Glomerular visceral epithelial cell (primary cell): ENCODE measurements around the gene SLC35B1.

Experiments
- DNase-seq: peaks from one replicate; pipeline ENCODE4 v3.0.0-alpha.2; 2016; ENCODE audit errors: extremely low spot score

SLC35B1 gene

GRCh38 chr17:49670641-49671040, 37.1 kb downstream of the SLC35B1 start:
- DNase-seq = no peak

DNA sequence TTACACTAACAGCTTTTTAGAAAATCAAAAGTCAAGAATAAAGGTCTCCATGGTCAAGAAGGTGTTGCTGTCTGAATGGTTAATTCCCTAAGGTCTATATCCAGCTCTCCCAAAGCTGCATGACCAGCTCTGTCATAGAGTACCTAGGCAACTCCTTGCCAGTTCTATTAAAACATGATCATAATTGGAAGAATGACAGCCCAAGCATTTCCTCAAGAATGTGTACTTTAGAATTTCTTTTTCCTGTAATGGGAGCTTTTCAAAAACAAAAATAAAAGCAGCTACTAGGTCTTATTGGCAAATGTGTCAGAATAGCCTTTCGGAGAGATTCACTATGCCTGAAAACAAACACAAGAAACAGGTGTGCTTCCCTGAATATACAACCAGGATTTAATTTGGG, 37.8 kb downstream of the SLC35B1 start:
- no peak for DNase-seq

DNA sequence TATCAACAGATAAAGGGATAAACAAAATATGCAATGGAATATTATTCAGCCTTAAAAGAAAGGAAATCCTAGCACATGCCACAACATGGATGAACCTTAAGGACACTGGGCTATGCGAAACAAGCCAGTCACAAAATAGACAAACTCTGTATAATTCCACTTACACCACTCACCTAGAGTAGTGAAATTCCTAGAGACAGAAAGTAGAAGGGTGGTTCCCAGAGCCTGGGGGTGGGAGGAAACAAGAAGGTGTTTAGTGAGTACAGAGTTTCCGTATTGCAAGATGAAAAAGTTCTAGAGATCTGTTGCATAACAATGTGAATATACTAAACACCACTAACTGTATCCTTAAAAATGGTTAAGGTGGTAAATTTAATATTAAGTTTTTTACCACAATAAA, 39.9 kb downstream of the SLC35B1 start:
- no peak for DNase-seq

- no peak for DNase-seq
Measured at GRCh38 chr17:49664706-49665211, 43.0 kb downstream of the SLC35B1 start.

GRCh38 chr17:49659661-49660382, 47.9 kb downstream of the SLC35B1 start:
- DNase-seq = no peak

DNA sequence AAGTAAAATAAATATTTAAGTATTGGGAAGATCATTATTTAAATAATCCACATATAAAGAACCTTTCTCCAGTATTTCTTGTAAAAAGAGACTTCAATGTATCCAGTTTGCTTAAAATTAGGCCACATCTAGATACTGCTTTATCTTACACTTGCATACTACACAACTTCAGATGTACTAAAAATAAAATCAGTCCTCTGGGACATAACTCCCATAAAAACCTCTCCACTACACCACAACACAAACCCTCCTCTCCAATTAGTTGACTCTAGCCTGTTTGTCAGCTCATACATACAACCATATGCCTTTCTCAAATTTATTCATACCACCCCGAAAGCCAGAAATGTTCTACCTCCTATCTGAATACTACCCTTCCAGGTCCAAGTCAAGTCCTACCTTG, 51.5 kb downstream of the SLC35B1 start:
- no peak for DNase-seq
